ENCODE results near the gene METTL1. TPM values are rescaled to one million over a fixed set of nuclear protein-coding genes. Genes with fewer than 3 reads are reported as not detected.

The METTL1 gene
- total and polyA plus RNA-seq, 2 experiments from 2014 or later = 18.9 to 39.5 TPM

- TF ChIP-seq ZNF462 (CRISPR knock-in tag; IDR thresholded peaks at IDR 0.05) (no peak), POLR2AphosphoS5 (IDR thresholded peaks at IDR 0.05; ENCODE audit: low read depth) (no peak), EZH2 (IDR thresholded peaks at IDR 0.05; ENCODE audit: low read depth, unreplicated experiment) (no peak)
These were observed 51.9 kb downstream of the METTL1 start (continued) for GRCh38 chr12:57719777-57720605.

GRCh38 chr12:57718641-57719528 lies 53.0 kb downstream of the METTL1 start:
- Histone ChIP-seq H3K27me3 (ENCODE audit: insufficient read depth) (peaks cover 11% of the 10 kb centered on the region), H2AFZ (no peak overlapping the region), H3K9me2 (ENCODE audit: insufficient read depth) (no peaks in the 10 kb centered on the region), H3K79me2 (replicated peaks; ENCODE audit: insufficient read depth) (no peaks in the 10 kb centered on the region), H3K4me3 (no peak overlapping the region), H3F3A (replicated peaks; ENCODE audit: low read depth) (no peaks in the 10 kb centered on the region), H3K4me1 (ENCODE audit: insufficient read depth) (no peaks in the 10 kb centered on the region), H3K27ac (ENCODE audit: low read depth) (no peak overlapping the region), H3K36me3 (ENCODE audit: insufficient read depth) (peaks cover 6% of the 10 kb centered on the region; the same call in 1 of the 2 replicates), H3K4me2 (no peak overlapping the region), H4K20me1 (replicated peaks; ENCODE audit: insufficient read depth) (no peaks in the 10 kb centered on the region)
- no peak overlapping the region for H3K27ac Mint-ChIP-seq
- no peak for TF ChIP-seq ZNF114 (CRISPR knock-in tag; IDR thresholded peaks at IDR 0.05)
- no peak for TF ChIP-seq CREB1 (CRISPR knock-in tag; IDR thresholded peaks at IDR 0.05; ENCODE audit: low read depth)
- TF ChIP-seq, protein P1, sequence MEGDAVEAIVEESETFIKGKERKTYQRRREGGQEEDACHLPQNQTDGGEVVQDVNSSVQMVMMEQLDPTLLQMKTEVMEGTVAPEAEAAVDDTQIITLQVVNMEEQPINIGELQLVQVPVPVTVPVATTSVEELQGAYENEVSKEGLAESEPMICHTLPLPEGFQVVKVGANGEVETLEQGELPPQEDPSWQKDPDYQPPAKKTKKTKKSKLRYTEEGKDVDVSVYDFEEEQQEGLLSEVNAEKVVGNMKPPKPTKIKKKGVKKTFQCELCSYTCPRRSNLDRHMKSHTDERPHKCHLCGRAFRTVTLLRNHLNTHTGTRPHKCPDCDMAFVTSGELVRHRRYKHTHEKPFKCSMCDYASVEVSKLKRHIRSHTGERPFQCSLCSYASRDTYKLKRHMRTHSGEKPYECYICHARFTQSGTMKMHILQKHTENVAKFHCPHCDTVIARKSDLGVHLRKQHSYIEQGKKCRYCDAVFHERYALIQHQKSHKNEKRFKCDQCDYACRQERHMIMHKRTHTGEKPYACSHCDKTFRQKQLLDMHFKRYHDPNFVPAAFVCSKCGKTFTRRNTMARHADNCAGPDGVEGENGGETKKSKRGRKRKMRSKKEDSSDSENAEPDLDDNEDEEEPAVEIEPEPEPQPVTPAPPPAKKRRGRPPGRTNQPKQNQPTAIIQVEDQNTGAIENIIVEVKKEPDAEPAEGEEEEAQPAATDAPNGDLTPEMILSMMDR (conservative IDR thresholded peaks at IDR 0.05; ENCODE audit: low read depth in 2 of 2) = no peak
- no peak for TF ChIP-seq JUNB (IDR thresholded peaks at IDR 0.05; ENCODE audit: unreplicated experiment)
- H3K4me3 Mint-ChIP-seq = no peak overlapping the region
- H3K36me3 Mint-ChIP-seq (ENCODE audit: low read depth) = peaks cover 15% of the 10 kb centered on the region
- DNase-seq (ENCODE audit: low spot score) (no peak), ATAC-seq (no peak)
- H3K27me3 Mint-ChIP-seq (ENCODE audit: insufficient read depth, low read depth, poor library complexity) = peaks cover 11% of the 10 kb centered on the region
- H3K4me1 Mint-ChIP-seq = peaks cover 3% of the 10 kb centered on the region; the same call in 2 of the 3 replicates
- H3K9me3 Mint-ChIP-seq = no peaks in the 10 kb centered on the region
